Measurements from ENCODE around the gene ACYP1.

ACYP1 gene

GRCh38 chr14:75049731-75050201, 14.1 kb downstream of the ACYP1 start:
- Histone ChIP-seq H3K9me3 (ENCODE audit: low read length) (no peaks in the 10 kb centered on the region), H3K4me1 (ENCODE audit: insufficient read depth, low read length) (peaks cover 13% of the 10 kb centered on the region), H3K27me3 (ENCODE audit: control insufficient read depth in 1 of 2, insufficient read depth in 2 of 2, low read length in 2 of 2) (no peaks in the 10 kb centered on the region), H3K36me3 (ENCODE audit: insufficient read depth, low read length) (no peaks in the 10 kb centered on the region), H3K9ac (ENCODE audit: low read length) (no peak overlapping the region), H3K27ac (ENCODE audit: low read depth, low read length) (no peak overlapping the region), H3K4me3 (ENCODE audit: low read depth in 1 of 2, low read length in 2 of 2) (no peak overlapping the region)

GRCh38 chr14:75049136-75049535, 14.7 kb downstream of the ACYP1 start:
- Histone ChIP-seq H3K36me3 (ENCODE audit: insufficient read depth, low read length) (no peaks in the 10 kb centered on the region), H3K4me3 (ENCODE audit: low read depth in 1 of 2, low read length in 2 of 2) (no peak overlapping the region), H3K27ac (ENCODE audit: low read depth, low read length) (no peak overlapping the region), H3K4me1 (ENCODE audit: insufficient read depth, low read length) (peaks cover 20% of the 10 kb centered on the region), H3K9me3 (ENCODE audit: low read length) (no peaks in the 10 kb centered on the region), H3K9ac (ENCODE audit: low read length) (no peak overlapping the region), H3K27me3 (ENCODE audit: control insufficient read depth in 1 of 2, insufficient read depth in 2 of 2, low read length in 2 of 2) (no peaks in the 10 kb centered on the region)

- Histone ChIP-seq H3K36me3 (ENCODE audit: insufficient read depth, low read length) (peaks cover 2% of the 10 kb centered on the region), H3K27me3 (ENCODE audit: control insufficient read depth in 1 of 2, insufficient read depth in 2 of 2, low read length in 2 of 2) (no peaks in the 10 kb centered on the region), H3K9ac (ENCODE audit: low read length) (no peak overlapping the region), H3K9me3 (ENCODE audit: low read length) (no peaks in the 10 kb centered on the region), H3K27ac (ENCODE audit: low read depth, low read length) (no peak overlapping the region), H3K4me1 (ENCODE audit: insufficient read depth, low read length) (peaks cover 23% of the 10 kb centered on the region), H3K4me3 (ENCODE audit: low read depth in 1 of 2, low read length in 2 of 2) (no peak overlapping the region)
These were observed 15.7 kb downstream of the ACYP1 start for GRCh38 chr14:75048101-75048500.

- peaks cover 23% of the 10 kb centered on the region for H3K4me1 ChIP-seq (ENCODE audit: insufficient read depth, low read length)
- H3K27me3 ChIP-seq (ENCODE audit: control insufficient read depth in 1 of 2, insufficient read depth in 2 of 2, low read length in 2 of 2) = no peaks in the 10 kb centered on the region
- H3K4me3 ChIP-seq (ENCODE audit: low read depth in 1 of 2, low read length in 2 of 2) = no peak overlapping the region
These were observed 16.3 kb downstream of the ACYP1 start for GRCh38 chr14:75047506-75047905.

GRCh38 chr14:75046899-75047298, 16.9 kb downstream of the ACYP1 start:
- H3K9ac ChIP-seq (ENCODE audit: low read length) = no peak overlapping the region
- peaks cover 23% of the 10 kb centered on the region for H3K4me1 ChIP-seq (ENCODE audit: insufficient read depth, low read length)
- H3K36me3 ChIP-seq (ENCODE audit: insufficient read depth, low read length) = peaks cover 4% of the 10 kb centered on the region
- no peaks in the 10 kb centered on the region for H3K27me3 ChIP-seq (ENCODE audit: control insufficient read depth in 1 of 2, insufficient read depth in 2 of 2, low read length in 2 of 2)
- no peak overlapping the region for H3K27ac ChIP-seq (ENCODE audit: low read depth, low read length)
- no peak overlapping the region for H3K4me3 ChIP-seq (ENCODE audit: low read depth in 1 of 2, low read length in 2 of 2)
- H3K9me3 ChIP-seq (ENCODE audit: low read length) = no peaks in the 10 kb centered on the region

More at GRCh38 chr14:75047506-75047905, 16.3 kb downstream of the ACYP1 start:
- Histone ChIP-seq H3K9ac (ENCODE audit: low read length) (no peak overlapping the region), H3K27ac (ENCODE audit: low read depth, low read length) (no peak overlapping the region), H3K36me3 (ENCODE audit: insufficient read depth, low read length) (peaks cover 4% of the 10 kb centered on the region), H3K9me3 (ENCODE audit: low read length) (no peaks in the 10 kb centered on the region)

GRCh38 chr14:75046275-75046674, 17.5 kb downstream of the ACYP1 start:
- no peak overlapping the region for H3K27ac ChIP-seq (ENCODE audit: low read depth, low read length)

DNA sequence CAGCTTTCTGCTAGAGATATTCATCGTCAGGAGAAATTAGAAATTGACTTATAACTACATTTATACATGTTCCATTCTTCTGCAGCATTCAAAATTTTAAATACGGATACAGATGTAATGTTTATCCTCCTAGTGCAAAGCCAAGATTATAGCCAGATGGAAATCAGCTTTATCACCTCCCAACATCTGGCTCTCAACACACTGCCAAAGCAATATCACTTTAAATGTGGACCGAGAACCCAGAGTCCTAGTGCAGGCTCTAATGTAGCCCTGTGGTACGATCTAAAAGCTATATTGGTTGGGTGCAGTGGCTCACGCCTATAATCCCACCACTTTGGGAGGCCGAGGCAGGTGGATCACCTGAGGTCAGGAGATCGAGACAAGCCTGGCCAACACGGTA, 19.1 kb downstream of the ACYP1 start:
- H3K9ac ChIP-seq (ENCODE audit: low read length) = no peak overlapping the region
- peaks cover 8% of the 10 kb centered on the region for H3K36me3 ChIP-seq (ENCODE audit: insufficient read depth, low read length)
- H3K4me3 ChIP-seq (ENCODE audit: low read depth in 1 of 2, low read length in 2 of 2) = no peak overlapping the region
- no peak overlapping the region for H3K27ac ChIP-seq (ENCODE audit: low read depth, low read length)
- H3K4me1 ChIP-seq (ENCODE audit: insufficient read depth, low read length) = peaks cover 16% of the 10 kb centered on the region
- H3K9me3 ChIP-seq (ENCODE audit: low read length) = no peaks in the 10 kb centered on the region
- H3K27me3 ChIP-seq (ENCODE audit: control insufficient read depth in 1 of 2, insufficient read depth in 2 of 2, low read length in 2 of 2) = no peaks in the 10 kb centered on the region

More at GRCh38 chr14:75046275-75046674, 17.5 kb downstream of the ACYP1 start:
- Histone ChIP-seq H3K36me3 (ENCODE audit: insufficient read depth, low read length) (peaks cover 4% of the 10 kb centered on the region), H3K9ac (ENCODE audit: low read length) (no peak overlapping the region), H3K27me3 (ENCODE audit: control insufficient read depth in 1 of 2, insufficient read depth in 2 of 2, low read length in 2 of 2) (no peaks in the 10 kb centered on the region), H3K4me1 (ENCODE audit: insufficient read depth, low read length) (peaks cover 23% of the 10 kb centered on the region), H3K4me3 (ENCODE audit: low read depth in 1 of 2, low read length in 2 of 2) (no peak overlapping the region), H3K9me3 (ENCODE audit: low read length) (no peaks in the 10 kb centered on the region)

DNA sequence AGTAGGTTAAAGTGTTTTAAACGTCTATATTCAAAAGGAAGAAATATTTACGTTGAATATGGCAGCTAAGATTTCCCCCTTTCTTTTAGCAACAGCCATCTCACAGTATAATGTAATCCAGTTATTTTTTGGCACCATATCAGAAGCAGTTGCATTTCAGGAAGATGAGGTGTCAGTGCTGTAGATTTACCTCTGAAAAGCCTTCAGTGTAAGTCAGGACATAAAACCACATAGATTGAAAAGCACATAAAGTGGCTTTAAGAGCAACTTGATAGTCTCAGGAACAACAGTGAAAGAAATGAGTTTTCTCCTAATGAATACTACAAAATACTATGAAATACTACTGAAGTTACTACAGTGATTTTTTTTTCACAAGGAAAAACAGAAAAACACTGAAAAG, 19.5 kb downstream of the ACYP1 start:
- peaks cover 10% of the 10 kb centered on the region for H3K36me3 ChIP-seq (ENCODE audit: insufficient read depth, low read length)
- no peaks in the 10 kb centered on the region for H3K9me3 ChIP-seq (ENCODE audit: low read length)
- no peak overlapping the region for H3K4me3 ChIP-seq (ENCODE audit: low read depth in 1 of 2, low read length in 2 of 2)
- no peak overlapping the region for H3K9ac ChIP-seq (ENCODE audit: low read length)
- H3K4me1 ChIP-seq (ENCODE audit: insufficient read depth, low read length) = peaks cover 16% of the 10 kb centered on the region
- no peaks in the 10 kb centered on the region for H3K27me3 ChIP-seq (ENCODE audit: control insufficient read depth in 1 of 2, insufficient read depth in 2 of 2, low read length in 2 of 2)
- no peak overlapping the region for H3K27ac ChIP-seq (ENCODE audit: low read depth, low read length)

- H3K4me3 ChIP-seq (ENCODE audit: low read depth in 1 of 2, low read length in 2 of 2) = no peak overlapping the region
- no peak overlapping the region for H3K9ac ChIP-seq (ENCODE audit: low read length)
- no peaks in the 10 kb centered on the region for H3K9me3 ChIP-seq (ENCODE audit: low read length)
- H3K36me3 ChIP-seq (ENCODE audit: insufficient read depth, low read length) = peaks cover 20% of the 10 kb centered on the region
- H3K27me3 ChIP-seq (ENCODE audit: control insufficient read depth in 1 of 2, insufficient read depth in 2 of 2, low read length in 2 of 2) = no peaks in the 10 kb centered on the region
- peaks cover 16% of the 10 kb centered on the region for H3K4me1 ChIP-seq (ENCODE audit: insufficient read depth, low read length)
- H3K27ac ChIP-seq (ENCODE audit: low read depth, low read length) = no peak overlapping the region
These were observed 21.8 kb downstream of the ACYP1 start for GRCh38 chr14:75042035-75042434.

GRCh38 chr14:75041613-75042012, 22.2 kb downstream of the ACYP1 start:
- peaks cover 21% of the 10 kb centered on the region for H3K36me3 ChIP-seq (ENCODE audit: insufficient read depth, low read length)
- H3K27ac ChIP-seq (ENCODE audit: low read depth, low read length) = no peak overlapping the region
- H3K9me3 ChIP-seq (ENCODE audit: low read length) = no peaks in the 10 kb centered on the region
- peaks cover 16% of the 10 kb centered on the region for H3K4me1 ChIP-seq (ENCODE audit: insufficient read depth, low read length)
- no peaks in the 10 kb centered on the region for H3K27me3 ChIP-seq (ENCODE audit: control insufficient read depth in 1 of 2, insufficient read depth in 2 of 2, low read length in 2 of 2)
- H3K4me3 ChIP-seq (ENCODE audit: low read depth in 1 of 2, low read length in 2 of 2) = no peak overlapping the region
- no peak overlapping the region for H3K9ac ChIP-seq (ENCODE audit: low read length)

- no peak overlapping the region for H3K9ac ChIP-seq (ENCODE audit: low read length)
- no peaks in the 10 kb centered on the region for H3K9me3 ChIP-seq (ENCODE audit: low read length)
- no peaks in the 10 kb centered on the region for H3K27me3 ChIP-seq (ENCODE audit: control insufficient read depth in 1 of 2, insufficient read depth in 2 of 2, low read length in 2 of 2)
- peaks cover 16% of the 10 kb centered on the region for H3K4me1 ChIP-seq (ENCODE audit: insufficient read depth, low read length)
- peaks cover 21% of the 10 kb centered on the region for H3K36me3 ChIP-seq (ENCODE audit: insufficient read depth, low read length)
- no peak overlapping the region for H3K27ac ChIP-seq (ENCODE audit: low read depth, low read length)
- no peak overlapping the region for H3K4me3 ChIP-seq (ENCODE audit: low read depth in 1 of 2, low read length in 2 of 2)
These were observed 22.9 kb downstream of the ACYP1 start for GRCh38 chr14:75040959-75041358.

DNA sequence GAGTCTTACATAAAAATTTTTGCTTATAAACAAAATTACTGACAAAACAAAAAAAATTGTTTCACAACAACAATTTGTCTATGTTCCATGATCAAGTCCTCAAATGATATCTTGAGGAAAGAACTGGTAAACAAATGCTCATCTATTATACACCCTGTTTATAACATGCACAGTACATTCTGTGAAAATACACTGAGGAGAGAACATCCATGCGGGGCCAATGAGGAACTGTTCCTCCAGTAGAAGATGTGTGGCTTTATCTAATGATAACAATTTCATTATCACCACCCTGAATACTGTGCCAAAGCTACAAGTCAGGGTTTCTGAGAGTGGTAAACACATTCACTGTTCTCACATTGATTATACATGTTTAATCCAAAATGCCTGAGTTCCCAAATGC, 23.3 kb downstream of the ACYP1 start:
- Histone ChIP-seq H3K4me1 (ENCODE audit: insufficient read depth, low read length) (peaks cover 16% of the 10 kb centered on the region), H3K36me3 (ENCODE audit: insufficient read depth, low read length) (peaks cover 21% of the 10 kb centered on the region), H3K4me3 (ENCODE audit: low read depth in 1 of 2, low read length in 2 of 2) (no peak overlapping the region), H3K9me3 (ENCODE audit: low read length) (no peaks in the 10 kb centered on the region), H3K27me3 (ENCODE audit: control insufficient read depth in 1 of 2, insufficient read depth in 2 of 2, low read length in 2 of 2) (no peaks in the 10 kb centered on the region), H3K9ac (ENCODE audit: low read length) (no peak overlapping the region), H3K27ac (ENCODE audit: low read depth, low read length) (no peak overlapping the region)

Measured in muscle layer of colon (tissue), 2 donors.